ENCODE results near the gene CAMK1D.

DNA sequence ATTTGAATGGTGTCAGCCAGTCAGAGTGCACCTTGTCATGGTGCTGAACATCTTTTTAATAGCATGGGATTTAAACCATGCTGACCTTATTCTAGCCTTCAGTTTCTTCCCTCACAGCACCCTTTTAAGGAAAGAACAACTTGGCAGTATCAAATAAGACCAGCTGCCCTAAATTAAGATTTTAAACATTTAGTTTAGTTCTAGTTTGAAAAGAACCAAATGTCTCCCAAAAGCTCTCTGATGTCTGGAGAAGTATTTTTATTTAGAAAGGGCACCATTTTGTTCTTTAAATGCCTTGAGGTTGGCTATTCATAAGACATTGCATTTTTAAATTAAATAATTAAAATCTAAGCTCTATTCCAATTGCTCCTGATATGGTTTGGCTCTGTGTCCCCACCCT, 531.1 kb downstream of the CAMK1D start:
- TF ChIP-seq, protein P1, sequence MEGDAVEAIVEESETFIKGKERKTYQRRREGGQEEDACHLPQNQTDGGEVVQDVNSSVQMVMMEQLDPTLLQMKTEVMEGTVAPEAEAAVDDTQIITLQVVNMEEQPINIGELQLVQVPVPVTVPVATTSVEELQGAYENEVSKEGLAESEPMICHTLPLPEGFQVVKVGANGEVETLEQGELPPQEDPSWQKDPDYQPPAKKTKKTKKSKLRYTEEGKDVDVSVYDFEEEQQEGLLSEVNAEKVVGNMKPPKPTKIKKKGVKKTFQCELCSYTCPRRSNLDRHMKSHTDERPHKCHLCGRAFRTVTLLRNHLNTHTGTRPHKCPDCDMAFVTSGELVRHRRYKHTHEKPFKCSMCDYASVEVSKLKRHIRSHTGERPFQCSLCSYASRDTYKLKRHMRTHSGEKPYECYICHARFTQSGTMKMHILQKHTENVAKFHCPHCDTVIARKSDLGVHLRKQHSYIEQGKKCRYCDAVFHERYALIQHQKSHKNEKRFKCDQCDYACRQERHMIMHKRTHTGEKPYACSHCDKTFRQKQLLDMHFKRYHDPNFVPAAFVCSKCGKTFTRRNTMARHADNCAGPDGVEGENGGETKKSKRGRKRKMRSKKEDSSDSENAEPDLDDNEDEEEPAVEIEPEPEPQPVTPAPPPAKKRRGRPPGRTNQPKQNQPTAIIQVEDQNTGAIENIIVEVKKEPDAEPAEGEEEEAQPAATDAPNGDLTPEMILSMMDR (IDR thresholded peaks at IDR 0.05; ENCODE audit: borderline replicate concordance, extremely low read depth, low read length, poor library complexity, severe bottlenecking) = no peak
- TF ChIP-seq EZH2 (IDR thresholded peaks at IDR 0.05; ENCODE audit: borderline replicate concordance, low read depth, low read length, severe bottlenecking) = no peak

Data from DND-41 (cell line).